WTC11 (cell line): ENCODE results near the gene MAPK11. TPM values are rescaled to one million over a fixed set of nuclear protein-coding genes. Genes with fewer than 3 reads are reported as not detected.

Experiments
- ATAC-seq: fragments of 200-7000 bp; cut with Tn5 transposase; 2 replicates; pipeline ENCODE4 v1.10.0; 2021; ENCODE audit warnings: mild to moderate bottlenecking, moderate library complexity
- CTCF ChIA-PET: fragments of 300-600 bp; sonication (Branson Sonifier 250); formaldehyde crosslinking; loops from one replicate; lab custom pipeline; 2021; ENCODE audit warnings: antibody characterized with exemption; lab: Charles Lee
- POLR2A ChIA-PET: fragments of 350-600 bp; sonication (Branson Sonifier 250); formaldehyde crosslinking; loops from one replicate; lab custom pipeline; 2021; ENCODE audit warnings: antibody characterized with exemption; lab: Charles Lee
- DNase-seq: peaks from one replicate; pipeline ENCODE4 v3.0.0; 2021; ENCODE audit warnings: low spot score
- H3K27ac Mint-ChIP-seq: 2 replicates; pipeline ENCODE4 v1.8.0; 2021; ENCODE audit warnings: mixed read lengths
- H3K27me3 Mint-ChIP-seq: 2 replicates; pipeline ENCODE4 v1.8.0; 2021; ENCODE audit warnings: low read depth, mild to moderate bottlenecking, moderate library complexity, mixed read lengths
- H3K36me3 Mint-ChIP-seq: 2 replicates; pipeline ENCODE4 v1.8.0; 2021; ENCODE audit warnings: mixed read lengths
- H3K4me1 Mint-ChIP-seq: 2 replicates; pipeline ENCODE4 v1.8.0; 2022; ENCODE audit warnings: mixed read lengths
- H3K4me3 Mint-ChIP-seq: 2 replicates; pipeline ENCODE4 v1.8.0; 2021; ENCODE audit warnings: mild to moderate bottlenecking, moderate library complexity, mixed read lengths
- H3K9me3 Mint-ChIP-seq: 2 replicates; pipeline ENCODE4 v1.8.0; 2021; ENCODE audit warnings: mixed read lengths
- ATF1 ChIP-seq: sonication (generic); formaldehyde crosslinking; IDR thresholded peaks from 2 replicates; pipeline ENCODE4 v1.8.1; 2023; ENCODE audit warnings: mild to moderate bottlenecking, moderate library complexity, missing genetic modification reagents
- CREB1 ChIP-seq: sonication (generic); formaldehyde crosslinking; IDR thresholded peaks from 2 replicates; pipeline ENCODE4 v1.8.0; 2023; ENCODE audit warnings: mild to moderate bottlenecking, missing genetic modification reagents
- ELF4 ChIP-seq: sonication (generic); formaldehyde crosslinking; IDR thresholded peaks from 2 replicates; pipeline ENCODE4 v1.8.1; 2022; ENCODE audit warnings: low read depth, mild to moderate bottlenecking, moderate library complexity, missing genetic modification reagents
- FOXK1 ChIP-seq: sonication (generic); formaldehyde crosslinking; IDR thresholded peaks from 2 replicates; pipeline ENCODE4 v1.8.0; 2022; ENCODE audit warnings: mild to moderate bottlenecking, moderate library complexity, missing genetic modification reagents
- HMGA2 ChIP-seq: fragments of 250-450 bp; sonication (Bioruptor Pico); IDR thresholded peaks from 2 replicates; pipeline ENCODE4 v1.4.0; 2021; ENCODE audit warnings: mild to moderate bottlenecking, moderate library complexity
- JAZF1 ChIP-seq: fragments of 250-450 bp; sonication (Bioruptor Pico); IDR thresholded peaks from 2 replicates; pipeline ENCODE4 v1.9.0; 2021; ENCODE audit warnings: moderate library complexity, mild to moderate bottlenecking, inconsistent platforms
- KAT7 ChIP-seq: sonication (generic); formaldehyde crosslinking; IDR thresholded peaks from 2 replicates; pipeline ENCODE4 v1.8.1; 2023; ENCODE audit warnings: missing genetic modification reagents, mild to moderate bottlenecking, borderline replicate concordance
- NR1H2 ChIP-seq: sonication (generic); formaldehyde crosslinking; IDR thresholded peaks from 2 replicates; pipeline ENCODE4 v1.9.0; 2021; ENCODE audit warnings: mild to moderate bottlenecking, moderate library complexity, missing genetic modification reagents
- NR2C2 ChIP-seq: sonication (generic); formaldehyde crosslinking; IDR thresholded peaks from 2 replicates; pipeline ENCODE4 v1.8.0; 2022; ENCODE audit warnings: mild to moderate bottlenecking, missing genetic modification reagents
- RORB ChIP-seq: fragments of 250-450 bp; sonication (Bioruptor Pico); IDR thresholded peaks from 2 replicates; pipeline ENCODE4 v1.9.0; 2021; ENCODE audit warnings: mild to moderate bottlenecking
- SMAD3 ChIP-seq: sonication (generic); formaldehyde crosslinking; IDR thresholded peaks from 2 replicates; pipeline ENCODE4 v1.8.0; 2022; ENCODE audit warnings: missing genetic modification reagents, mild to moderate bottlenecking, borderline replicate concordance
- SMAD4 ChIP-seq: sonication (generic); formaldehyde crosslinking; IDR thresholded peaks from 2 replicates; pipeline ENCODE4 v1.8.0; 2022; ENCODE audit warnings: mild to moderate bottlenecking, missing genetic modification reagents
- TEAD1 ChIP-seq: sonication (generic); formaldehyde crosslinking; IDR thresholded peaks from 2 replicates; pipeline ENCODE4 v1.8.0; 2022; ENCODE audit warnings: mild to moderate bottlenecking, missing genetic modification reagents
- ZNF263 ChIP-seq: sonication (generic); formaldehyde crosslinking; IDR thresholded peaks from 2 replicates; pipeline ENCODE4 v1.8.1; 2022; ENCODE audit warnings: low read depth, mild to moderate bottlenecking, moderate library complexity, missing genetic modification reagents
- ZNF396 ChIP-seq: fragments of 250-450 bp; sonication (Bioruptor Pico); IDR thresholded peaks from 2 replicates; pipeline ENCODE4 v1.8.0; 2021; ENCODE audit warnings: mild to moderate bottlenecking, moderate library complexity, borderline replicate concordance
- ZNF671 ChIP-seq: fragments of 250-450 bp; sonication (Bioruptor Pico); IDR thresholded peaks from 2 replicates; pipeline ENCODE4 v1.8.0; 2021; ENCODE audit warnings: mild to moderate bottlenecking
- total RNA-seq: library from RNA; stranded (reverse); gene quantifications from 3 replicates; pipeline ENCODE4 v1.2.3, GENCODE V29; 2021
- TF ChIP-seq, protein P1 (sequence below): fragments of 200-600 bp; IDR thresholded peaks from 2 replicates; pipeline ENCODE4 v1.8.0; 2022; ENCODE audit warnings: antibody characterized with exemption
- TF ChIP-seq, protein P2 (sequence below): sonication (generic); formaldehyde crosslinking; IDR thresholded peaks from 2 replicates; pipeline ENCODE4 v1.8.0; 2022; ENCODE audit warnings: mild to moderate bottlenecking, missing genetic modification reagents
- TF ChIP-seq, protein P3 (sequence below): fragments of 250-450 bp; sonication (Bioruptor Pico); IDR thresholded peaks from 2 replicates; pipeline ENCODE4 v1.9.0; 2021; ENCODE audit warnings: mild to moderate bottlenecking
- TF ChIP-seq, protein P4 (sequence below): sonication (generic); formaldehyde crosslinking; IDR thresholded peaks from 2 replicates; pipeline ENCODE4 v1.8.1; 2023; ENCODE audit warnings: mild to moderate bottlenecking, moderate library complexity, missing genetic modification reagents
- TF ChIP-seq, protein P5 (sequence below): fragments of 250-450 bp; sonication (Bioruptor Pico); IDR thresholded peaks from 2 replicates; pipeline ENCODE4 v1.8.0; 2021; ENCODE audit warnings: mild to moderate bottlenecking
- TF ChIP-seq, protein P6 (sequence below): sonication (generic); formaldehyde crosslinking; IDR thresholded peaks from 2 replicates; pipeline ENCODE4 v1.8.1; 2023; ENCODE audit warnings: mild to moderate bottlenecking, missing genetic modification reagents, moderate library complexity

MAPK11 gene
- total RNA-seq, 1 experiment from 2014 or later, result 2.3 TPM

DNA sequence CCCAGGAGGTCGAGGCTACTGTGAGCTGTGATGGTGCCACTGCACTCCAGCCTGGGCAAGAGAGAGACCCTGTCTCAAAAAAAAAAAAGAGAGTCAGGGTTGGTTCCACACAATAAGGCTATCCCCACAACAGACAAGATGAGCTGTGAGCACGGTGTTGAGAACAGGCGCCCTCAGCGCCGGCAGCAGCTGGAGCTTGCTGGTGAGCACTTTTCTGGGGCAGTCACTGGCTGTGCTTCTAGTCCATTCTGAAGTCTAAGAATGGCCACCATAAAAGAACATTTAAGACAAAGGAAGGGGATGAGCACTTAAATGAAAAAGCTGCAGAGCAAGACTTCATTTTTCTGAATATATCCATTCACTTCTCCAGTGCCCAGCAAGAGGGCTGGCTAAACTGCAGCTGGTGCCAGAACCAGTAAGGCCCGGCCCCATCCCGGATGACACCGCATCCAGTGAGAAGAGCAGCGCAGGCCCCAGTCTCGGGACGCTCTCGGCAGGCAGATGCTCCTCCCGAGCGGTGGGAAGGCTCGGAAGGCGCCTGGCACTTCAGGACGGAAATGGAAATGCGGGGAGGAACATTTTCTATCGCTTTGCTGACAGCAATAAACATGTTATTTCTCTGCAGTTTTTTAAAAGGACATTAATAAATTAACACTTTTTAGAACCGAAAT lies 37.6 kb downstream of the MAPK11 start (continued):
- TF ChIP-seq ELF4 (CRISPR knock-in tag), result no peak
- TF ChIP-seq FOXK1, result no peak
- no peak for TF ChIP-seq NR2C2
- no peak for TF ChIP-seq TEAD1
- TF ChIP-seq ZNF396 (CRISPR knock-in tag), result no peak

DNA sequence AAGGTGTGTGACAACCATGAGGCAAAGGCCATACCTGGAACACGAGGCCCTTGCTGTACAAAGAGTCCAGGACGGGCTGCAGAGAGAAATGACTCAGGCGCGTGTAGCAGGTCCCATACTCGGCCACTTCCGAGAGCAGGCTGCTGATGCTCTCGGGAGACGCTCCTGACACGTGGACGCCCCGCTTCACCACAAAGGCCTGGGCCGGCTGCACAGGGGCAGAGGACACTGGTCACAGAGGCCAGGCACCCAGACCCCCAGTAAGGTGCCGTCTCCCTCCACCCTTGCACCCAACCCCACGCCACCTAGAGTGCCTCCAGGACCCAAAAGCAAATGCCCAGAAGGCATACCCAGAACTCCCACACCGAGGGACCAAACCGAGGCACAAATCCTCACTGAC lies 40.8 kb downstream of the MAPK11 start:
- CTCF ChIA-PET, result interaction anchor here (3.5 kb wide), 1 partner anchor 8 kb away, joined by 15 read pairs; no protein-coding TSS in a partner anchor

More for the DNA sequence above, 40.8 kb downstream of the MAPK11 start:
- ATAC-seq, result no peak
- Mint-ChIP-seq H3K4me3 (no peak overlapping the region), H3K36me3 (peaks cover 7% of the 10 kb centered on the region; the same call in 1 of the 2 replicates), H3K27ac (no peak overlapping the region), H3K27me3 (no peaks in the 10 kb centered on the region), H3K4me1 (no peaks in the 10 kb centered on the region), H3K9me3 (no peaks in the 10 kb centered on the region; the same call in 1 of the 2 replicates)
- no peak for DNase-seq
- POLR2A ChIA-PET, result no interaction called here
- TF ChIP-seq SMAD3 (no peak), SMAD4 (no peak), ELF4 (CRISPR knock-in tag) (no peak), JAZF1 (CRISPR knock-in tag) (no peak), HMGA2 (no peak), CREB1 (CRISPR knock-in tag) (no peak), KAT7 (no peak), TEAD1 (no peak), RORB (CRISPR knock-in tag) (no peak), NR1H2 (no peak), ZNF671 (CRISPR knock-in tag) (no peak), ZNF263 (CRISPR knock-in tag) (no peak), ATF1 (CRISPR knock-in tag) (no peak)
- TF ChIP-seq, protein P1, sequence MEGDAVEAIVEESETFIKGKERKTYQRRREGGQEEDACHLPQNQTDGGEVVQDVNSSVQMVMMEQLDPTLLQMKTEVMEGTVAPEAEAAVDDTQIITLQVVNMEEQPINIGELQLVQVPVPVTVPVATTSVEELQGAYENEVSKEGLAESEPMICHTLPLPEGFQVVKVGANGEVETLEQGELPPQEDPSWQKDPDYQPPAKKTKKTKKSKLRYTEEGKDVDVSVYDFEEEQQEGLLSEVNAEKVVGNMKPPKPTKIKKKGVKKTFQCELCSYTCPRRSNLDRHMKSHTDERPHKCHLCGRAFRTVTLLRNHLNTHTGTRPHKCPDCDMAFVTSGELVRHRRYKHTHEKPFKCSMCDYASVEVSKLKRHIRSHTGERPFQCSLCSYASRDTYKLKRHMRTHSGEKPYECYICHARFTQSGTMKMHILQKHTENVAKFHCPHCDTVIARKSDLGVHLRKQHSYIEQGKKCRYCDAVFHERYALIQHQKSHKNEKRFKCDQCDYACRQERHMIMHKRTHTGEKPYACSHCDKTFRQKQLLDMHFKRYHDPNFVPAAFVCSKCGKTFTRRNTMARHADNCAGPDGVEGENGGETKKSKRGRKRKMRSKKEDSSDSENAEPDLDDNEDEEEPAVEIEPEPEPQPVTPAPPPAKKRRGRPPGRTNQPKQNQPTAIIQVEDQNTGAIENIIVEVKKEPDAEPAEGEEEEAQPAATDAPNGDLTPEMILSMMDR, result no peak
- TF ChIP-seq, protein P2, sequence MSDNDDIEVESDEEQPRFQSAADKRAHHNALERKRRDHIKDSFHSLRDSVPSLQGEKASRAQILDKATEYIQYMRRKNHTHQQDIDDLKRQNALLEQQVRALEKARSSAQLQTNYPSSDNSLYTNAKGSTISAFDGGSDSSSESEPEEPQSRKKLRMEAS (CRISPR knock-in tag), result no peak
- TF ChIP-seq, protein P3, sequence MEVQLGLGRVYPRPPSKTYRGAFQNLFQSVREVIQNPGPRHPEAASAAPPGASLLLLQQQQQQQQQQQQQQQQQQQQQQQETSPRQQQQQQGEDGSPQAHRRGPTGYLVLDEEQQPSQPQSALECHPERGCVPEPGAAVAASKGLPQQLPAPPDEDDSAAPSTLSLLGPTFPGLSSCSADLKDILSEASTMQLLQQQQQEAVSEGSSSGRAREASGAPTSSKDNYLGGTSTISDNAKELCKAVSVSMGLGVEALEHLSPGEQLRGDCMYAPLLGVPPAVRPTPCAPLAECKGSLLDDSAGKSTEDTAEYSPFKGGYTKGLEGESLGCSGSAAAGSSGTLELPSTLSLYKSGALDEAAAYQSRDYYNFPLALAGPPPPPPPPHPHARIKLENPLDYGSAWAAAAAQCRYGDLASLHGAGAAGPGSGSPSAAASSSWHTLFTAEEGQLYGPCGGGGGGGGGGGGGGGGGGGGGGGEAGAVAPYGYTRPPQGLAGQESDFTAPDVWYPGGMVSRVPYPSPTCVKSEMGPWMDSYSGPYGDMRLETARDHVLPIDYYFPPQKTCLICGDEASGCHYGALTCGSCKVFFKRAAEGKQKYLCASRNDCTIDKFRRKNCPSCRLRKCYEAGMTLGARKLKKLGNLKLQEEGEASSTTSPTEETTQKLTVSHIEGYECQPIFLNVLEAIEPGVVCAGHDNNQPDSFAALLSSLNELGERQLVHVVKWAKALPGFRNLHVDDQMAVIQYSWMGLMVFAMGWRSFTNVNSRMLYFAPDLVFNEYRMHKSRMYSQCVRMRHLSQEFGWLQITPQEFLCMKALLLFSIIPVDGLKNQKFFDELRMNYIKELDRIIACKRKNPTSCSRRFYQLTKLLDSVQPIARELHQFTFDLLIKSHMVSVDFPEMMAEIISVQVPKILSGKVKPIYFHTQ (CRISPR knock-in tag), result no peak
- TF ChIP-seq, protein P4, sequence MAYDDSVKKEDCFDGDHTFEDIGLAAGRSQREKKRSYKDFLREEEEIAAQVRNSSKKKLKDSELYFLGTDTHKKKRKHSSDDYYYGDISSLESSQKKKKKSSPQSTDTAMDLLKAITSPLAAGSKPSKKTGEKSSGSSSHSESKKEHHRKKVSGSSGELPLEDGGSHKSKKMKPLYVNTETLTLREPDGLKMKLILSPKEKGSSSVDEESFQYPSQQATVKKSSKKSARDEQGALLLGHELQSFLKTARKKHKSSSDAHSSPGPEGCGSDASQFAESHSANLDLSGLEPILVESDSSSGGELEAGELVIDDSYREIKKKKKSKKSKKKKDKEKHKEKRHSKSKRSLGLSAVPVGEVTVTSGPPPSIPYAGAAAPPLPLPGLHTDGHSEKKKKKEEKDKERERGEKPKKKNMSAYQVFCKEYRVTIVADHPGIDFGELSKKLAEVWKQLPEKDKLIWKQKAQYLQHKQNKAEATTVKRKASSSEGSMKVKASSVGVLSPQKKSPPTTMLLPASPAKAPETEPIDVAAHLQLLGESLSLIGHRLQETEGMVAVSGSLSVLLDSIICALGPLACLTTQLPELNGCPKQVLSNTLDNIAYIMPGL (CRISPR knock-in tag), result no peak
- TF ChIP-seq, protein P5, sequence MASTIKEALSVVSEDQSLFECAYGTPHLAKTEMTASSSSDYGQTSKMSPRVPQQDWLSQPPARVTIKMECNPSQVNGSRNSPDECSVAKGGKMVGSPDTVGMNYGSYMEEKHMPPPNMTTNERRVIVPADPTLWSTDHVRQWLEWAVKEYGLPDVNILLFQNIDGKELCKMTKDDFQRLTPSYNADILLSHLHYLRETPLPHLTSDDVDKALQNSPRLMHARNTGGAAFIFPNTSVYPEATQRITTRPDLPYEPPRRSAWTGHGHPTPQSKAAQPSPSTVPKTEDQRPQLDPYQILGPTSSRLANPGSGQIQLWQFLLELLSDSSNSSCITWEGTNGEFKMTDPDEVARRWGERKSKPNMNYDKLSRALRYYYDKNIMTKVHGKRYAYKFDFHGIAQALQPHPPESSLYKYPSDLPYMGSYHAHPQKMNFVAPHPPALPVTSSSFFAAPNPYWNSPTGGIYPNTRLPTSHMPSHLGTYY (CRISPR knock-in tag), result no peak
- TF ChIP-seq, protein P6, sequence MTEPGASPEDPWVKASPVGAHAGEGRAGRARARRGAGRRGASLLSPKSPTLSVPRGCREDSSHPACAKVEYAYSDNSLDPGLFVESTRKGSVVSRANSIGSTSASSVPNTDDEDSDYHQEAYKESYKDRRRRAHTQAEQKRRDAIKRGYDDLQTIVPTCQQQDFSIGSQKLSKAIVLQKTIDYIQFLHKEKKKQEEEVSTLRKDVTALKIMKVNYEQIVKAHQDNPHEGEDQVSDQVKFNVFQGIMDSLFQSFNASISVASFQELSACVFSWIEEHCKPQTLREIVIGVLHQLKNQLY (CRISPR knock-in tag), result no peak
